Lung (tissue), 12 donors: ENCODE results near the gene MET. TPM values are rescaled to one million over a fixed set of nuclear protein-coding genes. Genes with fewer than 3 reads are reported as not detected.
A peak's percentile ranks its signal among the peaks of the same experiment; 100 is the strongest.

ENCODE experiments used
- ATAC-seq: fragments of 200-7000 bp; cut with Tn5 transposase; one replicate; pipeline ENCODE4 v1.9.1; 2020; ENCODE audit warnings: moderate number of reproducible peaks; ENCODE audit not compliant: insufficient read depth, low FRiP score
- DNase-seq, 3 donors: peaks; one replicate each; pipeline ENCODE4 v3.0.0-alpha.2; 2013 to 2017
- H3K27ac ChIP-seq, 2 donors: one replicate each; pipeline ENCODE4 v1.5.1; 2013; ENCODE audit warnings: mild to moderate bottlenecking in 2 of 2, moderate library complexity in 2 of 2, control low read depth in 1 of 2, inconsistent platforms in 1 of 2, low read depth in 1 of 2, low read length in 1 of 2
- H3K27me3 ChIP-seq, 3 donors: one replicate each; pipeline ENCODE4 v1.5.1; 2013; ENCODE audit warnings: low read length in 2 of 3; ENCODE audit not compliant: control insufficient read depth in 3 of 3, insufficient read depth in 3 of 3
- H3K36me3 ChIP-seq, 4 donors: one replicate each; pipeline ENCODE4 v1.5.1; 2013; ENCODE audit warnings: low read length in 4 of 4, mild to moderate bottlenecking in 1 of 4, moderate library complexity in 1 of 4; ENCODE audit not compliant: control insufficient read depth in 4 of 4, insufficient read depth in 4 of 4
- H3K4me1 ChIP-seq, 5 donors: one replicate each; pipeline ENCODE4 v1.5.1; 2013; ENCODE audit warnings: low read length in 5 of 5, mild to moderate bottlenecking in 2 of 5, moderate library complexity in 1 of 5; ENCODE audit not compliant: control insufficient read depth in 5 of 5, insufficient read depth in 5 of 5
- H3K4me3 ChIP-seq: one replicate; pipeline ENCODE4 v1.5.1; 2013; ENCODE audit warnings: mild to moderate bottlenecking, control low read depth, moderate library complexity
- H3K9ac ChIP-seq, 2 donors: one replicate each; pipeline ENCODE4 v1.5.1; 2013; ENCODE audit warnings: low read length in 2 of 2, control low read depth in 1 of 2; ENCODE audit not compliant: insufficient read depth in 1 of 2
- H3K9me3 ChIP-seq, 4 donors: one replicate each; pipeline ENCODE4 v1.5.1; 2013; ENCODE audit warnings: low read length in 3 of 4, mild to moderate bottlenecking in 1 of 4, moderate library complexity in 1 of 4; ENCODE audit not compliant: control insufficient read depth in 4 of 4, insufficient read depth in 3 of 4
- CTCF ChIP-seq: IDR thresholded peaks from 2 replicates; pipeline ENCODE4 v1.5.1; 2012; ENCODE audit warnings: mild to moderate bottlenecking; ENCODE audit errors: control extremely low read depth, extremely low read depth
- WGBS, 2 donors: extraction: QIAGEN DNeasy Blood & Tissue Kit; methylation state at CpG; one replicate each; pipeline ENCODE4 v1.1.7; 2013; 5-methylcytosine and 5-hydroxymethylcytosine counted together
- polyA plus RNA-seq, 2 donors: library from polyadenylated mRNA; stranded (reverse); fragments of 200-250 nt; gene quantifications; one replicate each; pipeline ENCODE4 v1.2.1, GENCODE V29; 2013
- total RNA-seq, 2 donors: library from RNA; depleted of rRNA in 1 of 2; stranded (reverse); fragments of >200 nt in 1 of 2; gene quantifications; one replicate each; pipeline ENCODE4 v1.2.1, GENCODE V29; 2014 to 2021
- donor health status: control.
- donor health status: control.
- donor health status: Bipolar disorder and iron deficiency.
- donor health status: healthy.
- donor health status: DM: yes; HTN: yes; CAD: no.

MET gene
- total and polyA plus RNA-seq, 4 donors, result 16.3 to 106 (median 41.5) TPM

- no peak overlapping the region for H3K27ac ChIP-seq
- H3K4me1 ChIP-seq, result peaks cover 0 to 19% (median 1%) of the 10 kb centered on the region in 5 donors
- DNase-seq (no peak), ATAC-seq (no peak)
- H3K36me3 ChIP-seq, result peaks cover 0 to 5% (median 0%) of the 10 kb centered on the region in 4 donors
- WGBS, 2 donors, result 85 to 91% methylated on average over 12 of the region's 12 CpGs
- H3K9ac ChIP-seq, result no peak overlapping the region
- no peaks in the 10 kb centered on the region for H3K27me3 ChIP-seq
- no peak for TF ChIP-seq CTCF
- H3K4me3 ChIP-seq, result no peak overlapping the region
- H3K9me3 ChIP-seq, result no peaks in the 10 kb centered on the region
These were observed 27.1 kb downstream of the MET start for GRCh38 chr7:116698930-116699721.

- TF ChIP-seq CTCF, result no peak
- 92 to 93% methylated on average over 6 of the region's 6 CpGs for WGBS, 2 donors
- Histone ChIP-seq H3K27me3 (no peaks in the 10 kb centered on the region), H3K27ac (no peak overlapping the region), H3K9ac (no peak overlapping the region), H3K4me1 (peaks cover 0 to 19% (median 1%) of the 10 kb centered on the region in 5 donors), H3K9me3 (no peaks in the 10 kb centered on the region), H3K4me3 (no peak overlapping the region), H3K36me3 (peaks cover 0 to 5% (median 0%) of the 10 kb centered on the region in 4 donors)
- ATAC-seq (no peak), DNase-seq (no peak)
These were observed 27.7 kb downstream of the MET start for GRCh38 chr7:116699722-116700120.

GRCh38 chr7:116702046-116702785, 30.2 kb downstream of the MET start:
- Histone ChIP-seq H3K36me3 (peaks cover 0 to 5% (median 0%) of the 10 kb centered on the region in 4 donors), H3K9me3 (no peaks in the 10 kb centered on the region), H3K27me3 (no peaks in the 10 kb centered on the region), H3K27ac (no peak overlapping the region), H3K4me3 (no peak overlapping the region), H3K9ac (no peak overlapping the region), H3K4me1 (peaks cover 0 to 19% (median 3%) of the 10 kb centered on the region in 5 donors)
- 72 to 81% methylated on average over 2 of the region's 2 CpGs for WGBS, 2 donors
- ATAC-seq (no peak), DNase-seq (peak in 2 of 3 donors; percentile 76 to 82)
- TF ChIP-seq CTCF, result no peak
